HepG2 (cell line): ENCODE data around the gene ZNF526. TPM values are rescaled to one million over a fixed set of nuclear protein-coding genes. Genes with fewer than 3 reads are reported as not detected.

Experiments used
- ARHGAP35 ChIP-seq: sonication (generic); formaldehyde crosslinking; IDR thresholded peaks from 2 replicates; pipeline ENCODE4 v1.9.0; 2022; ENCODE audit warnings: mild to moderate bottlenecking, inconsistent platforms, moderate library complexity, missing genetic modification reagents, borderline replicate concordance
- CCDC6 ChIP-seq: sonication (generic); formaldehyde crosslinking; IDR thresholded peaks from 2 replicates; pipeline ENCODE4 v1.8.1; 2022; ENCODE audit warnings: mild to moderate bottlenecking, missing genetic modification reagents, moderate library complexity
- FOXJ3 ChIP-seq: sonication (generic); formaldehyde crosslinking; IDR thresholded peaks from 2 replicates; pipeline ENCODE4 v1.4.0; 2020; ENCODE audit warnings: missing genetic modification reagents, mild to moderate bottlenecking, borderline replicate concordance
- HOXA3 ChIP-seq: sonication (generic); formaldehyde crosslinking; IDR thresholded peaks from 2 replicates; pipeline ENCODE4 v1.5.0; 2020; ENCODE audit warnings: missing genetic modification reagents
- ISX ChIP-seq: sonication (generic); formaldehyde crosslinking; conservative IDR thresholded peaks from 2 replicates; pipeline ENCODE4 v1.5.0; 2020; ENCODE audit warnings: missing genetic modification reagents
- JUND ChIP-seq: sonication (generic); formaldehyde crosslinking; IDR thresholded peaks from 2 replicates; pipeline ENCODE4 v1.8.0; 2022; ENCODE audit warnings: mild to moderate bottlenecking, missing genetic modification reagents
- KAT7 ChIP-seq: IDR thresholded peaks from 2 replicates; pipeline ENCODE4 v1.6.1; 2018; ENCODE audit warnings: borderline replicate concordance, missing compliant biosample characterization
- RAD51 ChIP-seq: fragments of 450-650 bp; IDR thresholded peaks from 2 replicates; pipeline ENCODE4 v1.6.1; 2016; ENCODE audit warnings: borderline replicate concordance
- SALL2 ChIP-seq: sonication (generic); formaldehyde crosslinking; IDR thresholded peaks from 2 replicates; pipeline ENCODE4 v1.8.1; 2023; ENCODE audit warnings: mild to moderate bottlenecking, missing genetic modification reagents, inconsistent platforms
- SRF ChIP-seq: IDR thresholded peaks from 2 replicates; pipeline ENCODE4 v1.6.1; 2011; ENCODE audit warnings: mild to moderate bottlenecking, low read depth, low read length, moderate library complexity
- TP53 ChIP-seq: sonication (generic); formaldehyde crosslinking; conservative IDR thresholded peaks from 2 replicates; pipeline ENCODE4 v1.4.0; 2020; ENCODE audit warnings: missing genetic modification reagents
- ZNF441 ChIP-seq: sonication (generic); formaldehyde crosslinking; IDR thresholded peaks from 2 replicates; pipeline ENCODE4 v1.7.0; 2021; ENCODE audit warnings: missing genetic modification reagents, borderline replicate concordance
- polyA plus RNA-seq, 8 experiments: library from polyadenylated mRNA; depleted of rRNA in 3 of 8; stranded (reverse) in 7 of 8; unstranded in 1 of 8; fragments of >200 nt; fragmentation: Illumina TruSeq in 4 of 8; extraction: Trizol in 4 of 8; gene quantifications; 2 replicates each; pipeline versions ENCODE4 v1.2.1 to v1.2.3, GENCODE V29; 2011 to 2016; ENCODE audit warnings: low read depth in 4 of 8, missing spikeins in 1 of 8, mixed read lengths in 1 of 8; ENCODE audit not compliant: insufficient read depth in 1 of 8
- total RNA-seq, 5 experiments: library from RNA; depleted of rRNA; stranded (reverse); fragments of >200 nt; fragmentation: Illumina TruSeq; extraction: Trizol; gene quantifications; 2 replicates each; pipeline ENCODE4 v1.2.3, GENCODE V29; 2016; ENCODE audit warnings: low read depth in 1 of 5
- TF ChIP-seq, protein P1 (sequence below): sonication (generic); formaldehyde crosslinking; IDR thresholded peaks from 2 replicates; pipeline ENCODE4 v1.5.0; 2020; ENCODE audit warnings: mild to moderate bottlenecking, missing genetic modification reagents, moderate library complexity
- TF ChIP-seq, protein P2 (sequence below): sonication (generic); formaldehyde crosslinking; IDR thresholded peaks from 2 replicates; pipeline ENCODE4 v1.4.0; 2020; ENCODE audit warnings: mild to moderate bottlenecking, missing genetic modification reagents
- TF ChIP-seq, protein P3 (sequence below): sonication (generic); formaldehyde crosslinking; IDR thresholded peaks from 2 replicates; pipeline ENCODE4 v1.4.0; 2020; ENCODE audit warnings: missing genetic modification reagents
- TF ChIP-seq, protein P4 (sequence below): sonication (generic); formaldehyde crosslinking; IDR thresholded peaks from 2 replicates; pipeline ENCODE4 v1.4.0; 2020; ENCODE audit warnings: missing genetic modification reagents
- TF ChIP-seq, protein P5 (sequence below): sonication (generic); formaldehyde crosslinking; IDR thresholded peaks from 2 replicates; pipeline ENCODE4 v1.4.0; 2020; ENCODE audit warnings: missing genetic modification reagents, borderline replicate concordance
- TF ChIP-seq, protein P6 (sequence below): sonication (generic); formaldehyde crosslinking; IDR thresholded peaks from 2 replicates; pipeline ENCODE4 v1.5.0; 2020; ENCODE audit warnings: mild to moderate bottlenecking, missing genetic modification reagents, borderline replicate concordance

The ZNF526 gene
- total and polyA plus RNA-seq, 2 of the 13 experiments (the other 11 are each of a cell fraction or from before 2014, with no cell fraction given) = 3.3 to 8.4 TPM

DNA sequence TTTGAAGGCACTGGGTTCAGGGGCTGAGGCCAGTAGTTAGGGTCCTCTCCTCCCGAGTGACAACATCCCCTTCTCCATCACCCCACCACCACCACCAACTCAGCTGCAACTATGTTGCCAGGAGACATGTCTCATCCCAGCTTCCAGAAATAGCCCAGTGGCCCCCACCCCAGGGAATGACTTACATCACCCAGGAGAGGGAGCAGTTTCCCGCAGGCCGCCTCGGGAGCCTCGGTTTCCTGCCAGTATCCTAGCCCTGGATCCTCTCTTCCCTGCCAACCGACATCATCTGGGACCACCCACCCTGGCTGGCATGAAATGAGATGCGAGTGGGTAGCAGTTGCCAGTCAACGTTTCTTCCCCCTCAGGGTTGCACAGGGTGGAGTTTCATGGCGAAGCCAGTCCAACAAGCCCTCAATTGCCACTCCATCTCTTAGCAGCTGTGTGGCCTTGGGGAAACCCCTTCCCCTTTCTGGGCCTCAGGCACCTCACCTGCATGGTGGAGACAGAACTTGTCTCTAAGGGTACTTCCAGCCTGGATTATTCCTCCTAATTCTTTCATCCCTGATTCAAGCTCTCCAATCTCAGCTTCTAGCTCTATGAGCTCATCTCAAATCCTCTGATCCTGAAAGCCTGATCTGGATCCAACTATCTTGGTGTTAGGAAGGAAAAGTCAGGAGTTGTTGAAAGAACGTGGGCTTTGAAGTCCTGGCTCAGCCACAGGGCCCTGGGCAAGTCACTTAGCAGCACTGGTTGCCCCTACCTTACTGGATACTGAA lies 26.2 kb downstream of the ZNF526 start (continued):
- TF ChIP-seq RAD51 = no peak
- no peak for TF ChIP-seq ZNF441 (CRISPR knock-in tag)
- TF ChIP-seq JUND (CRISPR knock-in tag) = 0 out of 2 replicates have a peak, but pooled peaks have one; percentile 5
- TF ChIP-seq, protein P1, sequence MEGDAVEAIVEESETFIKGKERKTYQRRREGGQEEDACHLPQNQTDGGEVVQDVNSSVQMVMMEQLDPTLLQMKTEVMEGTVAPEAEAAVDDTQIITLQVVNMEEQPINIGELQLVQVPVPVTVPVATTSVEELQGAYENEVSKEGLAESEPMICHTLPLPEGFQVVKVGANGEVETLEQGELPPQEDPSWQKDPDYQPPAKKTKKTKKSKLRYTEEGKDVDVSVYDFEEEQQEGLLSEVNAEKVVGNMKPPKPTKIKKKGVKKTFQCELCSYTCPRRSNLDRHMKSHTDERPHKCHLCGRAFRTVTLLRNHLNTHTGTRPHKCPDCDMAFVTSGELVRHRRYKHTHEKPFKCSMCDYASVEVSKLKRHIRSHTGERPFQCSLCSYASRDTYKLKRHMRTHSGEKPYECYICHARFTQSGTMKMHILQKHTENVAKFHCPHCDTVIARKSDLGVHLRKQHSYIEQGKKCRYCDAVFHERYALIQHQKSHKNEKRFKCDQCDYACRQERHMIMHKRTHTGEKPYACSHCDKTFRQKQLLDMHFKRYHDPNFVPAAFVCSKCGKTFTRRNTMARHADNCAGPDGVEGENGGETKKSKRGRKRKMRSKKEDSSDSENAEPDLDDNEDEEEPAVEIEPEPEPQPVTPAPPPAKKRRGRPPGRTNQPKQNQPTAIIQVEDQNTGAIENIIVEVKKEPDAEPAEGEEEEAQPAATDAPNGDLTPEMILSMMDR (CRISPR knock-in tag) = peak; percentile 71
- no peak for TF ChIP-seq FOXJ3 (CRISPR knock-in tag)
- TF ChIP-seq, protein P2, sequence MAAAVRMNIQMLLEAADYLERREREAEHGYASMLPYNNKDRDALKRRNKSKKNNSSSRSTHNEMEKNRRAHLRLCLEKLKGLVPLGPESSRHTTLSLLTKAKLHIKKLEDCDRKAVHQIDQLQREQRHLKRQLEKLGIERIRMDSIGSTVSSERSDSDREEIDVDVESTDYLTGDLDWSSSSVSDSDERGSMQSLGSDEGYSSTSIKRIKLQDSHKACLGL (CRISPR knock-in tag) = no peak
- TF ChIP-seq CCDC6 (CRISPR knock-in tag) = no peak
- TF ChIP-seq KAT7 (CRISPR knock-in tag) = no peak
- TF ChIP-seq, protein P3, sequence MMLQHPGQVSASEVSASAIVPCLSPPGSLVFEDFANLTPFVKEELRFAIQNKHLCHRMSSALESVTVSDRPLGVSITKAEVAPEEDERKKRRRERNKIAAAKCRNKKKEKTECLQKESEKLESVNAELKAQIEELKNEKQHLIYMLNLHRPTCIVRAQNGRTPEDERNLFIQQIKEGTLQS = no peak
- TF ChIP-seq HOXA3 (CRISPR knock-in tag) = no peak
- TF ChIP-seq SALL2 (CRISPR knock-in tag) = peak; percentile 9; the same call in 1 of the 2 replicates
- TF ChIP-seq, protein P4, sequence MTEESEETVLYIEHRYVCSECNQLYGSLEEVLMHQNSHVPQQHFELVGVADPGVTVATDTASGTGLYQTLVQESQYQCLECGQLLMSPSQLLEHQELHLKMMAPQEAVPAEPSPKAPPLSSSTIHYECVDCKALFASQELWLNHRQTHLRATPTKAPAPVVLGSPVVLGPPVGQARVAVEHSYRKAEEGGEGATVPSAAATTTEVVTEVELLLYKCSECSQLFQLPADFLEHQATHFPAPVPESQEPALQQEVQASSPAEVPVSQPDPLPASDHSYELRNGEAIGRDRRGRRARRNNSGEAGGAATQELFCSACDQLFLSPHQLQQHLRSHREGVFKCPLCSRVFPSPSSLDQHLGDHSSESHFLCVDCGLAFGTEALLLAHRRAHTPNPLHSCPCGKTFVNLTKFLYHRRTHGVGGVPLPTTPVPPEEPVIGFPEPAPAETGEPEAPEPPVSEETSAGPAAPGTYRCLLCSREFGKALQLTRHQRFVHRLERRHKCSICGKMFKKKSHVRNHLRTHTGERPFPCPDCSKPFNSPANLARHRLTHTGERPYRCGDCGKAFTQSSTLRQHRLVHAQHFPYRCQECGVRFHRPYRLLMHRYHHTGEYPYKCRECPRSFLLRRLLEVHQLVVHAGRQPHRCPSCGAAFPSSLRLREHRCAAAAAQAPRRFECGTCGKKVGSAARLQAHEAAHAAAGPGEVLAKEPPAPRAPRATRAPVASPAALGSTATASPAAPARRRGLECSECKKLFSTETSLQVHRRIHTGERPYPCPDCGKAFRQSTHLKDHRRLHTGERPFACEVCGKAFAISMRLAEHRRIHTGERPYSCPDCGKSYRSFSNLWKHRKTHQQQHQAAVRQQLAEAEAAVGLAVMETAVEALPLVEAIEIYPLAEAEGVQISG (CRISPR knock-in tag) = peak; percentile 39; the same call in 1 of the 2 replicates
- TF ChIP-seq, protein P5, sequence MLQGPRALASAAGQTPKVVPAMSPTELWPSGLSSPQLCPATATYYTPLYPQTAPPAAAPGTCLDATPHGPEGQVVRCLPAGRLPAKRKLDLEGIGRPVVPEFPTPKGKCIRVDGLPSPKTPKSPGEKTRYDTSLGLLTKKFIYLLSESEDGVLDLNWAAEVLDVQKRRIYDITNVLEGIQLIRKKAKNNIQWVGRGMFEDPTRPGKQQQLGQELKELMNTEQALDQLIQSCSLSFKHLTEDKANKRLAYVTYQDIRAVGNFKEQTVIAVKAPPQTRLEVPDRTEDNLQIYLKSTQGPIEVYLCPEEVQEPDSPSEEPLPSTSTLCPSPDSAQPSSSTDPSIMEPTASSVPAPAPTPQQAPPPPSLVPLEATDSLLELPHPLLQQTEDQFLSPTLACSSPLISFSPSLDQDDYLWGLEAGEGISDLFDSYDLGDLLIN (CRISPR knock-in tag) = no peak
- TF ChIP-seq TP53 (CRISPR knock-in tag) = no peak
- 0 out of 2 replicates have a peak, but pooled peaks have one; percentile 11 for TF ChIP-seq SRF
- TF ChIP-seq ARHGAP35 = no peak
- TF ChIP-seq, protein P6, sequence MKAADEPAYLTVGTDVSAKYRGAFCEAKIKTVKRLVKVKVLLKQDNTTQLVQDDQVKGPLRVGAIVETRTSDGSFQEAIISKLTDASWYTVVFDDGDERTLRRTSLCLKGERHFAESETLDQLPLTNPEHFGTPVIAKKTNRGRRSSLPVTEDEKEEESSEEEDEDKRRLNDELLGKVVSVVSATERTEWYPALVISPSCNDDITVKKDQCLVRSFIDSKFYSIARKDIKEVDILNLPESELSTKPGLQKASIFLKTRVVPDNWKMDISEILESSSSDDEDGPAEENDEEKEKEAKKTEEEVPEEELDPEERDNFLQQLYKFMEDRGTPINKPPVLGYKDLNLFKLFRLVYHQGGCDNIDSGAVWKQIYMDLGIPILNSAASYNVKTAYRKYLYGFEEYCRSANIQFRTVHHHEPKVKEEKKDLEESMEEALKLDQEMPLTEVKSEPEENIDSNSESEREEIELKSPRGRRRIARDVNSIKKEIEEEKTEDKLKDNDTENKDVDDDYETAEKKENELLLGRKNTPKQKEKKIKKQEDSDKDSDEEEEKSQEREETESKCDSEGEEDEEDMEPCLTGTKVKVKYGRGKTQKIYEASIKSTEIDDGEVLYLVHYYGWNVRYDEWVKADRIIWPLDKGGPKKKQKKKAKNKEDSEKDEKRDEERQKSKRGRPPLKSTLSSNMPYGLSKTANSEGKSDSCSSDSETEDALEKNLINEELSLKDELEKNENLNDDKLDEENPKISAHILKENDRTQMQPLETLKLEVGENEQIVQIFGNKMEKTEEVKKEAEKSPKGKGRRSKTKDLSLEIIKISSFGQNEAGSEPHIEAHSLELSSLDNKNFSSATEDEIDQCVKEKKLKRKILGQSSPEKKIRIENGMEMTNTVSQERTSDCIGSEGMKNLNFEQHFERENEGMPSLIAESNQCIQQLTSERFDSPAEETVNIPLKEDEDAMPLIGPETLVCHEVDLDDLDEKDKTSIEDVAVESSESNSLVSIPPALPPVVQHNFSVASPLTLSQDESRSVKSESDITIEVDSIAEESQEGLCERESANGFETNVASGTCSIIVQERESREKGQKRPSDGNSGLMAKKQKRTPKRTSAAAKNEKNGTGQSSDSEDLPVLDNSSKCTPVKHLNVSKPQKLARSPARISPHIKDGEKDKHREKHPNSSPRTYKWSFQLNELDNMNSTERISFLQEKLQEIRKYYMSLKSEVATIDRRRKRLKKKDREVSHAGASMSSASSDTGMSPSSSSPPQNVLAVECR (CRISPR knock-in tag) = peak; percentile 34; the same call in 1 of the 2 replicates
- TF ChIP-seq ISX (CRISPR knock-in tag) = no peak
